Ectodermal cell (in vitro differentiated cells): ENCODE measurements around the gene CCNF.
A peak's percentile ranks its signal among the peaks of the same experiment; 100 is the strongest.
"Not testable (repeated sequence)": the region's sequence is repeated elsewhere in the genome, so short reads cannot be mapped to it uniquely, and the experiment has no call there.

Experiments
- H3K27ac ChIP-seq: 2 replicates; pipeline ENCODE4 v1.7.0; 2013; ENCODE audit warnings: mild to moderate bottlenecking, low read depth, low read length; ENCODE audit not compliant: insufficient read depth, poor library complexity, severe bottlenecking
- H3K27me3 ChIP-seq: 2 replicates; pipeline ENCODE4 v1.7.0; 2013; ENCODE audit warnings: mild to moderate bottlenecking, low read length; ENCODE audit not compliant: insufficient read depth, control insufficient read depth, poor library complexity, severe bottlenecking
- H3K36me3 ChIP-seq: one replicate; pipeline ENCODE4 v1.7.0; 2013; ENCODE audit warnings: low read length; ENCODE audit not compliant: control insufficient read depth, insufficient read depth
- H3K4me1 ChIP-seq: one replicate; pipeline ENCODE4 v1.7.0; 2013; ENCODE audit warnings: low read length; ENCODE audit not compliant: control insufficient read depth, insufficient read depth
- H3K4me3 ChIP-seq: 2 replicates; pipeline ENCODE4 v1.7.0; 2013; ENCODE audit warnings: low read depth, low read length, control low read depth; ENCODE audit not compliant: insufficient read depth
- H3K9me3 ChIP-seq: 2 replicates; pipeline ENCODE4 v1.7.0; 2013; ENCODE audit warnings: mild to moderate bottlenecking, low read length, moderate library complexity; ENCODE audit not compliant: control insufficient read depth
- WGBS, 2 experiments: methylation state at CpG; one replicate each; pipeline ENCODE4 v1.1.7; 2013; ENCODE audit warnings: missing lambda C conversion rate in 2 of 2; 5-methylcytosine and 5-hydroxymethylcytosine counted together

Gene CCNF

GRCh38 chr16:2428051-2428783 is 1.0 kb upstream of the CCNF start:
- WGBS, 2 experiments, result 33% methylated on average over 28 of the region's 28 CpGs
- no peak overlapping the region for H3K27ac ChIP-seq
- peaks cover 12% of the 10 kb centered on the region for H3K4me1 ChIP-seq
- H3K9me3 ChIP-seq, result no peaks in the 10 kb centered on the region
- H3K27me3 ChIP-seq, result no peaks in the 10 kb centered on the region
- peaks cover 11% of the 10 kb centered on the region for H3K36me3 ChIP-seq
- H3K4me3 ChIP-seq, result peak overlapping the region; percentile 91

GRCh38 chr16:2428784-2429033 is 538 bp upstream of the CCNF start:
- no peaks in the 10 kb centered on the region for H3K9me3 ChIP-seq
- H3K36me3 ChIP-seq, result peaks cover 14% of the 10 kb centered on the region
- 1% methylated on average over 24 of the region's 24 CpGs for whole genome bisulfite sequencing, 2 experiments

GRCh38 chr16:2429771-2430663 is 770 bp downstream of the CCNF start:
- Histone ChIP-seq H3K4me1 (peaks cover 12% of the 10 kb centered on the region), H3K36me3 (peaks cover 14% of the 10 kb centered on the region), H3K4me3 (peak overlapping the region; percentile 91), H3K9me3 (no peaks in the 10 kb centered on the region), H3K27ac (no peak overlapping the region), H3K27me3 (no peaks in the 10 kb centered on the region)
- WGBS, 2 experiments, result 10% methylated on average over 46 of the region's 46 CpGs

More at GRCh38 chr16:2428784-2429033, 538 bp upstream of the CCNF start:
- H3K4me1 ChIP-seq, result peaks cover 12% of the 10 kb centered on the region
- H3K4me3 ChIP-seq, result peak overlapping the region; percentile 91
- H3K27me3 ChIP-seq, result no peaks in the 10 kb centered on the region
- peak overlapping the region; percentile 18 for H3K27ac ChIP-seq

GRCh38 chr16:2432286-2432685 is 3.0 kb downstream of the CCNF start:
- H3K9me3 ChIP-seq, result no peaks in the 10 kb centered on the region
- H3K27ac ChIP-seq, result no peak overlapping the region
- no peak overlapping the region for H3K4me3 ChIP-seq
- no peaks in the 10 kb centered on the region for H3K27me3 ChIP-seq
- peaks cover 12% of the 10 kb centered on the region for H3K4me1 ChIP-seq
- WGBS, 2 experiments, result 93 to 97% methylated on average over 6 of the region's 6 CpGs
- H3K36me3 ChIP-seq, result peaks cover 32% of the 10 kb centered on the region

- no peak overlapping the region for H3K4me3 ChIP-seq
- no peaks in the 10 kb centered on the region for H3K9me3 ChIP-seq
- no peak overlapping the region for H3K27ac ChIP-seq
- 95 to 96% methylated on average over 15 of the region's 15 CpGs for WGBS, 2 experiments
- H3K36me3 ChIP-seq, result peaks cover 38% of the 10 kb centered on the region
- H3K27me3 ChIP-seq, result no peaks in the 10 kb centered on the region
- H3K4me1 ChIP-seq, result peaks cover 11% of the 10 kb centered on the region
Observed at GRCh38 chr16:2432801-2433505, 3.7 kb downstream of the CCNF start.

GRCh38 chr16:2435236-2435635 is 6.0 kb downstream of the CCNF start:
- WGBS, 2 experiments, result 75 to 83% methylated on average over 3 of the region's 4 CpGs
- peaks cover 56% of the 10 kb centered on the region for H3K36me3 ChIP-seq
- H3K27me3 ChIP-seq, H3K27ac ChIP-seq, H3K9me3 ChIP-seq, H3K4me3 ChIP-seq, H3K4me1 ChIP-seq: not testable (repeated sequence)

GRCh38 chr16:2436110-2436509 is 6.9 kb downstream of the CCNF start:
- Histone ChIP-seq H3K4me3 (no peak overlapping the region), H3K27ac (no peak overlapping the region), H3K9me3 (no peaks in the 10 kb centered on the region), H3K27me3 (no peaks in the 10 kb centered on the region), H3K36me3 (peaks cover 59% of the 10 kb centered on the region), H3K4me1 (no peaks in the 10 kb centered on the region)
- WGBS, 2 experiments, result 95 to 96% methylated on average over 9 of the region's 9 CpGs

- no peak overlapping the region for H3K4me3 ChIP-seq
- H3K4me1 ChIP-seq, result no peaks in the 10 kb centered on the region
- H3K36me3 ChIP-seq, result peaks cover 57% of the 10 kb centered on the region
- 96 to 97% methylated on average over 24 of the region's 24 CpGs for WGBS, 2 experiments
- H3K27ac ChIP-seq, result no peak overlapping the region
- no peaks in the 10 kb centered on the region for H3K9me3 ChIP-seq
- H3K27me3 ChIP-seq, result no peaks in the 10 kb centered on the region
Observed at GRCh38 chr16:2437032-2437790, 8.0 kb downstream of the CCNF start.

GRCh38 chr16:2438121-2438520 is 8.9 kb downstream of the CCNF start:
- H3K9me3 ChIP-seq, result no peaks in the 10 kb centered on the region
- no peak overlapping the region for H3K27ac ChIP-seq
- H3K36me3 ChIP-seq, result peaks cover 49% of the 10 kb centered on the region
- 90 to 95% methylated on average over 14 of the region's 14 CpGs for WGBS, 2 experiments
- no peaks in the 10 kb centered on the region for H3K27me3 ChIP-seq
- no peaks in the 10 kb centered on the region for H3K4me1 ChIP-seq
- no peak overlapping the region for H3K4me3 ChIP-seq
